ENCODE data around the gene FANCF. TPM values are rescaled to one million over a fixed set of nuclear protein-coding genes. Genes with fewer than 3 reads are reported as not detected.

Gene FANCF
- total RNA-seq (1 to 10 TPM; 8.7 to 9.5 TPM), polyA plus RNA-seq (ENCODE audit: insufficient read length in 6 of 6) (10 to 100 TPM; 13.6 to 15.1 (median 14.1) TPM)
- long read RNA-seq, donor 1, transcript FANCF-201 (1 exons, 2,952 nt) = major isoform, 34 of 34 reads
- long read RNA-seq, donor 1, partial matches to known transcripts = 0 of 34 reads
- long read RNA-seq, donor 1, other reads (novel, unspliced or antisense) = 0 of 34 reads
- long read RNA-seq, donor 2, transcript FANCF-201 (1 exons, 2,952 nt) = major isoform, 33 of 33 reads
- long read RNA-seq, donor 2, partial matches to known transcripts = 0 of 33 reads
- long read RNA-seq, donor 2, other reads (novel, unspliced or antisense) = 0 of 33 reads
- long read RNA-seq, donor 3, transcript FANCF-201 (1 exons, 2,952 nt) = major isoform, 17 of 17 reads
- long read RNA-seq, donor 3, partial matches to known transcripts = 0 of 17 reads
- long read RNA-seq, donor 3, other reads (novel, unspliced or antisense) = 0 of 17 reads
- long read RNA-seq, donor 4, transcript FANCF-201 (1 exons, 2,952 nt) = major isoform, 5 of 5 reads
- long read RNA-seq, donor 4, partial matches to known transcripts = 0 of 5 reads
- long read RNA-seq, donor 4, other reads (novel, unspliced or antisense) = 0 of 5 reads
- long read RNA-seq, donor 5, transcript FANCF-201 (1 exons, 2,952 nt) = major isoform, 23 of 23 reads
- long read RNA-seq, donor 5, partial matches to known transcripts = 0 of 23 reads
- long read RNA-seq, donor 5, other reads (novel, unspliced or antisense) = 0 of 23 reads
- long read RNA-seq, donor 6, transcript FANCF-201 (1 exons, 2,952 nt) = major isoform, 33 of 33 reads
- long read RNA-seq, donor 6, partial matches to known transcripts = 0 of 33 reads
- long read RNA-seq, donor 6, other reads (novel, unspliced or antisense) = 0 of 33 reads
- long read RNA-seq, donor 7, transcript FANCF-201 (1 exons, 2,952 nt) = major isoform, 16 of 16 reads
- long read RNA-seq, donor 7, partial matches to known transcripts = 0 of 16 reads
- long read RNA-seq, donor 7, other reads (novel, unspliced or antisense) = 0 of 16 reads
- long read RNA-seq, donor 8, transcript FANCF-201 (1 exons, 2,952 nt) = major isoform, 16 of 16 reads
- long read RNA-seq, donor 8, partial matches to known transcripts = 0 of 16 reads
- long read RNA-seq, donor 8, other reads (novel, unspliced or antisense) = 0 of 16 reads
- long read RNA-seq, donor 9, partial matches to known transcripts = 0 of 2 reads
- long read RNA-seq, donor 9, other reads (novel, unspliced or antisense) = 0 of 2 reads
- long read RNA-seq, donor 10, transcript FANCF-201 (1 exons, 2,952 nt) = major isoform, 8 of 8 reads
- long read RNA-seq, donor 10, partial matches to known transcripts = 0 of 8 reads
- long read RNA-seq, donor 10, other reads (novel, unspliced or antisense) = 0 of 8 reads
- long read RNA-seq, donor 11, transcript FANCF-201 (1 exons, 2,952 nt) = major isoform, 26 of 26 reads
- long read RNA-seq, donor 11, partial matches to known transcripts = 0 of 26 reads
- long read RNA-seq, donor 11, other reads (novel, unspliced or antisense) = 0 of 26 reads
- long read RNA-seq, donor 12, transcript FANCF-201 (1 exons, 2,952 nt) = major isoform, 16 of 16 reads
- long read RNA-seq, donor 12, partial matches to known transcripts = 0 of 16 reads
- long read RNA-seq, donor 12, other reads (novel, unspliced or antisense) = 0 of 16 reads

- Histone ChIP-seq H3K27me3 (no peaks in the 10 kb centered on the region), H3K9me3 (no peaks in the 10 kb centered on the region), H3K27ac (peak within 1 kb of the TSS; percentile 87 to 91), H3K4me3 (peak within 1 kb of the TSS; percentile 71 to 87), H3K4me1 (peaks cover 6 to 15% of the 10 kb centered on the region in 2 donors), H3K36me3 (no peaks in the 10 kb centered on the region)
- TF ChIP-seq, protein P1, sequence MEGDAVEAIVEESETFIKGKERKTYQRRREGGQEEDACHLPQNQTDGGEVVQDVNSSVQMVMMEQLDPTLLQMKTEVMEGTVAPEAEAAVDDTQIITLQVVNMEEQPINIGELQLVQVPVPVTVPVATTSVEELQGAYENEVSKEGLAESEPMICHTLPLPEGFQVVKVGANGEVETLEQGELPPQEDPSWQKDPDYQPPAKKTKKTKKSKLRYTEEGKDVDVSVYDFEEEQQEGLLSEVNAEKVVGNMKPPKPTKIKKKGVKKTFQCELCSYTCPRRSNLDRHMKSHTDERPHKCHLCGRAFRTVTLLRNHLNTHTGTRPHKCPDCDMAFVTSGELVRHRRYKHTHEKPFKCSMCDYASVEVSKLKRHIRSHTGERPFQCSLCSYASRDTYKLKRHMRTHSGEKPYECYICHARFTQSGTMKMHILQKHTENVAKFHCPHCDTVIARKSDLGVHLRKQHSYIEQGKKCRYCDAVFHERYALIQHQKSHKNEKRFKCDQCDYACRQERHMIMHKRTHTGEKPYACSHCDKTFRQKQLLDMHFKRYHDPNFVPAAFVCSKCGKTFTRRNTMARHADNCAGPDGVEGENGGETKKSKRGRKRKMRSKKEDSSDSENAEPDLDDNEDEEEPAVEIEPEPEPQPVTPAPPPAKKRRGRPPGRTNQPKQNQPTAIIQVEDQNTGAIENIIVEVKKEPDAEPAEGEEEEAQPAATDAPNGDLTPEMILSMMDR (IDR thresholded peaks at IDR 0.05) = no peak
- ATAC-seq (peak; percentile 98), DNase-seq (peak; percentile 94 to 99 (median 96))
- intact Hi-C loops (cut with DNase I) = no loop called here
Observed at GRCh38 chr11:22625448-22626287, at the start of gene FANCF. Gene FANCF (minus strand): TSS chr11:22625823. CDS start chr11:22625810, 13 bp downstream.

DNA sequence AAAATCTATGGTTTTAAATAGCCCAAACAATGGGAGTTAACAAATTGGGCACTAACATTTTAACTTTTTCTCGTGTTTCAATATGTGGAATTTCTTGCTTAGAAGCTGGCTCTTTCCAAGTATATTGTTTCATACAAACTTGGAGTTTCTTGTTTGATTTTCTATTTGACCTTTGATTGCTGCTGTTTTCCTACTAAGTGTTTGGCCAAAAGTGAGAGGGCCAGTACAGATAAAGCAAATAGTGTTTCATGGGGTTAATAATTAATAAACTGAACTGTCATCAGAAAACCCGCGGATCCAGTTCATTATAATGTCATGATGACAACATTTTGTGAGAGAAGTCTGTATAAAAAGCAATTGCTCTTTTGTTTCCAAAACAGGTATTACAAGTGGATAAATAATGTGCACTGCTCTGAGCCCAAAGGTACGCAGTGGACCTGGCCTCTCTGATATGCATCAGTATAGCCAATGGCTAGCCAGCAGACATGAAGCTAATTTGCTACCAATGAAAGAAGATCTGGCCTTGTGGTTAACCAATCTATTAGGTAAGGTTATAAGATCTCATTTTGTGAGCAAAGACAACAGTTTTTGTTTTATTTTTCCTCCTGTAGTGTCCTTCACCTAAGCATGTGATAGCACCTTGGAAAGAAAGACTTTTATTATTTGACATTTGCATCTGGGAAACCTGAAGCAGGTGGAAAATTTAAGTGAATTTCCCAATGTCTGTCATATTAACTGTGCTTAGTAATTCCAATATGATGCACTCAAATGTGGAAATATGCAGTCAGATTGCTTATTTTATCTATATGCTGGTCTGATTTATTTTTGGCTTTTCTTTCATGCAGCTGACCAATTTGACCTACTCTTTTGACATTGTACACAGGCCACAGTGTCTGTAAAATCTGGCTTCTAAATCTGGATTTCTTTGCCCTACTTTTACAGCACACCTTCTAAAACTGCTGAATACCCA lies 49.1 kb upstream of the FANCF start:
- ATAC-seq (peak; percentile 12), DNase-seq (peak in 1 of 4 donors; percentile 12)
- intact Hi-C loops (cut with DNase I) = no loop called here
- Histone ChIP-seq H3K9me3 (no peaks in the 10 kb centered on the region), H3K36me3 (no peaks in the 10 kb centered on the region), H3K4me1 (no peaks in the 10 kb centered on the region), H3K27me3 (peaks cover 0 to 14% of the 10 kb centered on the region in 2 donors), H3K4me3 (no peak overlapping the region), H3K27ac (no peak overlapping the region)
- TF ChIP-seq, protein P1 (IDR thresholded peaks at IDR 0.05) = no peak

DNA sequence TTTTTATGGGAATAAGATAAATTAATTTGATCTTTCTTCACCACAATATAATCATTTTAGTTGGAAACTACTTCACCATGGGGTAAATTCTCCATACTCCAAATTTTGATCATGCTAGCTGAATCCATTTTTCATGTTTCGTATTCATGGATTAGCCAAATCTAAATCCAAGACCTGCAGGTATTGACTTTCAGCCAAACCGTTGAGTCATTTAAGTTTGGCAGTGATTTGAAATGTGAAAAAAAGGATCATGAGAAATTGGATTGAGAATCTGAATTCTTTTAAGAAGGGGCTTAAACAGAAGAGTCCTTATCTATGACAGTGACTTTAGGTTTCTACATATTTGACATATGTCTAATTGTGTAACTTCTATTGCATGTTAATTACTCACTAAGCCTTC lies 46.1 kb upstream of the FANCF start:
- Histone ChIP-seq H3K36me3 (no peaks in the 10 kb centered on the region), H3K9me3 (no peaks in the 10 kb centered on the region), H3K4me1 (peaks cover 0 to 4% of the 10 kb centered on the region in 2 donors), H3K27me3 (peaks cover 0 to 44% of the 10 kb centered on the region in 2 donors), H3K27ac (no peak overlapping the region), H3K4me3 (no peak overlapping the region)
- DNase-seq (no peak), ATAC-seq (no peak)
- intact Hi-C loops (cut with DNase I) = no loop called here
- TF ChIP-seq, protein P1 (IDR thresholded peaks at IDR 0.05) = no peak

All from left lung (tissue), 14 donors.